NB4 (cell line): ENCODE data around the gene KIAA1217.

Source experiments
- DNase-seq: peaks from one replicate; pipeline ENCODE4 v3.0.0; 2010; ENCODE audit warnings: low read depth
- H3K4me3 ChIP-seq: one replicate; pipeline ENCODE4 v1.5.1; 2011; ENCODE audit warnings: mild to moderate bottlenecking, low read depth, low read length, moderate library complexity
- MAX ChIP-seq: IDR thresholded peaks from 2 replicates; pipeline ENCODE4 v1.6.1; 2011; ENCODE audit warnings: low read depth, low read length
- MYC ChIP-seq: IDR thresholded peaks from 2 replicates; pipeline ENCODE4 v1.6.1; 2011; ENCODE audit warnings: low read depth, low read length
- POLR2A ChIP-seq: IDR thresholded peaks from 2 replicates; pipeline ENCODE4 v1.6.1; 2011; ENCODE audit warnings: mild to moderate bottlenecking; ENCODE audit not compliant: insufficient read length; ENCODE audit errors: extremely low read depth
- TF ChIP-seq, protein P1 (sequence below): IDR thresholded peaks from one replicate; pipeline ENCODE4 v1.5.1; 2012; ENCODE audit warnings: low read depth, low read length

The KIAA1217 gene

GRCh38 chr10:24465891-24466818, 257.2 kb downstream of the KIAA1217 start:
- peak; percentile 86 for DNase-seq
- H3K4me3 ChIP-seq, result peak overlapping the region; percentile 55
- no peak for TF ChIP-seq POLR2A

DNA sequence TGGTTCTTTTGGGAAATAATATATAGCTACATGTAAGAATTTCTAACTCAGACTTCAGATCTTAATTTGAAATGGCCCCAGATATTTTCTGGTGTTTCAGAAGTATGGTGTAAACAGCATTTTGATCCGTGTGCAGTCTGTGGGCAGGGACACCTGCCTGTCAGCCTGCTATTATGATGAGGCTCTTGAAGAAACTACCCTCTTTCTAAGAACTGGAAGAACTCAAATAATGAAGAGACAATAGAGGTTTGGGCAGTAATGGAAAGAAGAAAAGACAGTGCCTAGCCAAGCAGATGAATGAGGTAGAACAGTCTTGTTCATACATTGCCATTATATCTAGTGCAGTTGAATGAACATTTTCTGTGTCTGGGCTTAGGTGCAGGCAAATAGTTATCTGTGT, 258.2 kb downstream of the KIAA1217 start:
- DNase-seq, result no peak

GRCh38 chr10:24467605-24468004, 258.7 kb downstream of the KIAA1217 start:
- no peak overlapping the region for H3K4me3 ChIP-seq
- no peak for DNase-seq
- TF ChIP-seq POLR2A (no peak), MAX (no peak), MYC (no peak)
- TF ChIP-seq, protein P1, sequence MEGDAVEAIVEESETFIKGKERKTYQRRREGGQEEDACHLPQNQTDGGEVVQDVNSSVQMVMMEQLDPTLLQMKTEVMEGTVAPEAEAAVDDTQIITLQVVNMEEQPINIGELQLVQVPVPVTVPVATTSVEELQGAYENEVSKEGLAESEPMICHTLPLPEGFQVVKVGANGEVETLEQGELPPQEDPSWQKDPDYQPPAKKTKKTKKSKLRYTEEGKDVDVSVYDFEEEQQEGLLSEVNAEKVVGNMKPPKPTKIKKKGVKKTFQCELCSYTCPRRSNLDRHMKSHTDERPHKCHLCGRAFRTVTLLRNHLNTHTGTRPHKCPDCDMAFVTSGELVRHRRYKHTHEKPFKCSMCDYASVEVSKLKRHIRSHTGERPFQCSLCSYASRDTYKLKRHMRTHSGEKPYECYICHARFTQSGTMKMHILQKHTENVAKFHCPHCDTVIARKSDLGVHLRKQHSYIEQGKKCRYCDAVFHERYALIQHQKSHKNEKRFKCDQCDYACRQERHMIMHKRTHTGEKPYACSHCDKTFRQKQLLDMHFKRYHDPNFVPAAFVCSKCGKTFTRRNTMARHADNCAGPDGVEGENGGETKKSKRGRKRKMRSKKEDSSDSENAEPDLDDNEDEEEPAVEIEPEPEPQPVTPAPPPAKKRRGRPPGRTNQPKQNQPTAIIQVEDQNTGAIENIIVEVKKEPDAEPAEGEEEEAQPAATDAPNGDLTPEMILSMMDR, result no peak

More for the DNA sequence above, 258.2 kb downstream of the KIAA1217 start:
- TF ChIP-seq, protein P1, result no peak
- TF ChIP-seq MAX (no peak), MYC (no peak), POLR2A (no peak)
- H3K4me3 ChIP-seq, result peak overlapping the region; percentile 55

DNA sequence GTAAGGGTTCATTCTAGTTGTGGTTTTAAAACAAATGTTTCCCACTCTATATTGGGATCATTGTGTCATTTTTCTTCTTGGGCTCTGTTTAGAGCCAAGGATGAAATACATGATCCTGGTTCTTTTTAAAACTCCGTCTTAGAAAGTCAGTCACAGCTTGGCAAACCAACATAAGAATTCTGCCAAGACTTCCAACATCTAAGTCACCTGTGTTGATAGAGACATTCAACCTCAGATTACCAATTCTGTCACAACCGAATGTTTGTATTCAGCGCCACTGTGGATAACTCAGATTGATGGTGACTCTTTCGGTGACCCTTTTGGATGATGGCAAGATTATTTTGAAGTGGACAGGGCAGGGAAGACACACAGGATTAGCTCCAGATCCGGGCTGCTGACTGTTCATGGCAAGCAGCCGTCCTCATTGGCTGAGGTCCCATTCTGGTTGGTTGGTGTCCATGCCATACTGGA, 259.4 kb downstream of the KIAA1217 start:
- TF ChIP-seq, protein P1, result no peak
- TF ChIP-seq MYC (no peak), POLR2A (no peak), MAX (no peak)
- H3K4me3 ChIP-seq, result no peak overlapping the region
- DNase-seq, result no peak

DNA sequence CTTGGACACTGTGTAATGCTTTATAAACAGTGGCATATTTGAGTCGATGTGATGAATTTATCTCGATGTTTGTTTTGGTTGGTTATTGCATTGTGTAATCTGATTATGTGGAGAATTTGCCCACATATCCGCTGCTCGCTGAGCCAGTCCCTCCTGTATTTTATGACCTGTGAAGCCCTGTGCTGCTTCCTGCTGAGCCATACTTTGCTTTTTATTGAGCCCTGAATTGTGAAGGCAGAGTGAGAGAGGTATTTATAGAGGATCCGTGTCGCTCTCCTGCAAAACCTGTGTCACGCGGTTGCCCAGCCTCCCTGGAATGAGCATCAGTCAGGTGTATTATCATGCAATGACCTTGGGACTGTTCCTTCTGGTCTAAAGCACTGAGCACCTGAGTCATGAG, 261.1 kb downstream of the KIAA1217 start:
- TF ChIP-seq MAX (no peak), MYC (no peak), POLR2A (no peak)
- TF ChIP-seq, protein P1, result no peak
- H3K4me3 ChIP-seq, result no peak overlapping the region
- no peak for DNase-seq

DNA sequence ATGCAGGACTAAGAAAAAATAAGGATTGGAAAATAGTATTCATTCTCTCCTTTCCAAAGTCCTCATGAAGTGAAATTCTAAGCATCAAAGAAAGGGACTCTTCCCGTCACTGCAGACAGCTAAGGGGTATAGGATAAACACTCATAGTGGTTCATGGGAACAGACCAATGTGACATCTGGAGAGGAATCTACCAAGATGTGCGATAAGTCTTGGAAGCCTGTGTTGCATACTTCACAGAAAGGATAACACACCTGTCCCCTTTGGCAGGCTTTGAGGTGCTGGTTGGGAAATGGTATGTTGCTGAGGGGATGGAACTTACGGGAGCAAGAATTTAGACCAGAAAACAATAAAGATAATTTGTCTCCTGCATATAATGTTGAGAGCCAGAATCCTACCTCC, 266.7 kb downstream of the KIAA1217 start:
- no peak for TF ChIP-seq MYC
- TF ChIP-seq POLR2A, result no peak
- TF ChIP-seq, protein P1, result no peak
- no peak for TF ChIP-seq MAX
- H3K4me3 ChIP-seq, result no peak overlapping the region
- no peak for DNase-seq
